MV-4-11 (cell line): Measurements from ENCODE around the gene TEX38.
A peak's percentile ranks its signal among the peaks of the same experiment; 100 is the strongest.
"Not testable (repeated sequence)": the region's sequence is repeated elsewhere in the genome, so short reads cannot be mapped to it uniquely, and the experiment has no call there.

Experiments used
- DNase-seq: peaks from one replicate; lab custom pipeline; 2025; lab: John Stamatoyannopoulos, UW

The TEX38 gene

DNA sequence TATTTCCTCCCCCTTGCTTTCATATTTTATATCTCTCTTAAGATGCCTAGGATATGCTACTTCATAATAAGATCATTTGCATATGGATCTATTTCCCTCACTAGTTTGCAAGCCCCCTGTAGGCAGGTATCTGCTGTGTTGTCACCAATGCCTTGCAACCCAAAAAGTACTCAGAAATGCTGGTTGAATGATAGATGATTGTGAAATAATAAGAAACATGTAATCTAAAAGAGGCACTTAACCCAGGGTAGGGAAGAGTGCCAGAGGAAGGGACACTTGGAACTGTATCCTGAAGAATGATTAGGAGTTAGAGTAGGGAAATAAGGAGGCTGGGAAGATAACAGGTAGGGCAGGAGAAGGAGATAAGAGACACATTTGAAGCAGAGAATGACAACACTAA lies 15.8 kb upstream of the TEX38 start:
- DNase-seq: no peak

DNA sequence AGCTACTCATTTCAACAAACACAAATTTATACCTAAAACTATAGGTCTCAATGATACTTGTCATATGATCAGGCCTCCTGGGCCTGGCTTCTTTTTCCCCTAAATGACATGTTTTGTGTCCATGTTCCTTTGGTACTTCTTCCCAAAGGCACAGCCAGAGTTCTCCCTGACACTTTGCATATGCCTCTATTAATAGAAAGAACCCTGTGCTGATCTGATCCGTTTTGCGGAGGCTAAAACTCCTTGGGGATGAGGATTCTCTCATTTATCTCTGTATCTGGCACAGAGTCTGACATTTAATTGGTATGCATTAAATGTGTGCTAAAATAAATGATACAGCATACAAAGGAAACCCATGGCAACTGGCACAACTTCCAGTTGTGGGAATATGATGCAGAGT lies 15.0 kb upstream of the TEX38 start:
- no peak for DNase-seq

DNA sequence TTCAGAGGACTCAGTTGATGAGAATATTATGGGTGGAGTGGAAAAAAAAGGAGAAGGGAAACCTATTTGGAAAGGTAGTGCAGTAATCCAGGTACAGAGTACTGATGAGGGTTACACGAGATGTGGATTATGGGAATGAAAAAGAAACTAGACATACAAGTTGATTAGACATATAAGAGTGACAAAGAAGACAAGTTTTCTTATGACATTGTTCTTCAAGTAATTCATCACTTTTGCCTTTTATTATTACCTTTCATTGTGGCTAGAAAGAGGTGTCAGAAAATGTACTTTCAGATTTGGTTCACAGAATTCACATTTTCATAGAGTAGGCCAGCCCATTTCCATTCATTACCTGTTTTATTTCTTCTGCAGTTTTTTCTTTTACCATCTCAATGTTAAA lies 13.9 kb upstream of the TEX38 start:
- no peak for DNase-seq

DNA sequence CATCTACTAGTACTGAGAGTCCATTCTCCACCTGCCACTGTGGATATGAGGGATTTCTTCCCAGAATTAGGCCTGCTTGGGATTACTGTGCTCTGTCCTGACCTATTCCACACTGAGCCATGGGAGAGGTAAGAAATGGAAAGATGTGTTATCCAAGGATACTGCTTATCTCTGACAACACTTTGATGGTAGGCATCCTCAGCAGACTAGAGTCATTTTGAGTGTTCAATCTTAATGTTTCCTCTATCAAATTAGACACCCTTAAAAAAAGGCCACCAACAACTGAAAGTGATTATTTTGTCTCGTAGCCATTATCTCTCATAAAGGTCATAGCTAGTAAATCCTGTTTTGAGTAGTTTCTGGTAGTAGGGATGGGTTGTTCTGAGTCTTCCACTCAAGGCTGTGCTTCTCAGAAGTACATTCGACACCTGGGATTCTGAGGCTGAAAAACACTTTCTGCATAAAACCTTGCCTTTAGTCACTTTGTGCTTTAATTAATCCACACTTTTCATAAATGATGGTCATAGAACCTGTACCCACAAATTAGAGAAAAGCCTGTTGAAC lies 12.3 kb upstream of the TEX38 start:
- DNase-seq: no peak

DNA sequence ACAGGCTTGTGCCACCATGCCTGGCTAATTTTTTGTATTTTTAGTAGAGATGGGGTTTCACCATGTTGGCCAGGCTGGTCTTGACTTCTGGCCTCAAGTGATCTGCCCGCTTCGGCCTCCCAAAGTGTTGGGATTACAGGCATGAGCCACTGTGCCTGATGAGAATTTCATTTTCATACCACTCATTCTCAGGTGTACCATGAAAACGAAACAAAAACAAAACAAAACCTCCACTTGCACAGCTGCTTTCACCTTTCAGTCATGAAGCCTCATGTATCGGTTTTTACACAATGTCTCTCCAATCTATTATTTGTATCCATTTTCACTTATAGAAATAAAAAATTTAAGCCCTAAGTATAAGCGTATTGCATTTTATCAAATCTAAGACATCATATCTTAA lies 11.5 kb upstream of the TEX38 start:
- not testable (repeated sequence) for DNase-seq

DNA sequence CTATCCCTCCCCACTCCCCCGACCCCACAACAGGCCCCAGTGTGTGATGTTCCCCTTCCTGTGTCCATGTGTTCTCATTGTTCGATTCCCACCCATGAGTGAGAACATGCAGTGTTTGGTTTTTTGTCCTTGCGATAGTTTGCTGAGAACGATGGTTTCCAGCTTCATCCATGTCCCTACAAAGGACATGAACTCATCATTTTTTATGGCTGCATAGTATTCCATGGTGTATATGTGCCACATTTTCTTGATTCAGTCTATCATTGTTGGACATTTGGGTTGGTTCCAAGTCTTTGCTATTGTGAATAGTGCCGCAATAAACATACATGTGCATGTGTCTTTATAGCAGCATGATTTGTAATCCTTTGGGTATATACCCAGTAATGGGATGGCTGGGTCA lies 8.7 kb upstream of the TEX38 start:
- not testable (repeated sequence) for DNase-seq

DNA sequence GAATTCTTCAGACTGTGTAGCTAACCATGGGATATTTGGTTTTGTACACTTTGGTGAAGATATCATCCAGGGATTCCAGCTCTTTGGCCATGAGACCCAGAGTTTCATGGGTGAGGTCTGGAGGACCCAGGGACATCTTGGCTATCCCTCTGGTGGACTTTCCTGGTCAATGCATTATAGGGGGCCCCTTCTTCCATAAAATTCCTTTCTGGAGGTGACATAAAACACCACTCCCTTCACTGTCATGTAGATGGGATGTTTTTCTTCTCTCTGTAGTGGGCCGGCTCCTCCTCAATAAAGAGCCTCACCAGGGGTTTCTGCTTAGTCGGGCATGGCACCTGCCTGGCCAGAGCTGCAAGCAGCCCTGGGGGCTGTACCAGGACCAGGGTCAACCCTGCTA lies 5.7 kb upstream of the TEX38 start:
- no peak for DNase-seq

DNA sequence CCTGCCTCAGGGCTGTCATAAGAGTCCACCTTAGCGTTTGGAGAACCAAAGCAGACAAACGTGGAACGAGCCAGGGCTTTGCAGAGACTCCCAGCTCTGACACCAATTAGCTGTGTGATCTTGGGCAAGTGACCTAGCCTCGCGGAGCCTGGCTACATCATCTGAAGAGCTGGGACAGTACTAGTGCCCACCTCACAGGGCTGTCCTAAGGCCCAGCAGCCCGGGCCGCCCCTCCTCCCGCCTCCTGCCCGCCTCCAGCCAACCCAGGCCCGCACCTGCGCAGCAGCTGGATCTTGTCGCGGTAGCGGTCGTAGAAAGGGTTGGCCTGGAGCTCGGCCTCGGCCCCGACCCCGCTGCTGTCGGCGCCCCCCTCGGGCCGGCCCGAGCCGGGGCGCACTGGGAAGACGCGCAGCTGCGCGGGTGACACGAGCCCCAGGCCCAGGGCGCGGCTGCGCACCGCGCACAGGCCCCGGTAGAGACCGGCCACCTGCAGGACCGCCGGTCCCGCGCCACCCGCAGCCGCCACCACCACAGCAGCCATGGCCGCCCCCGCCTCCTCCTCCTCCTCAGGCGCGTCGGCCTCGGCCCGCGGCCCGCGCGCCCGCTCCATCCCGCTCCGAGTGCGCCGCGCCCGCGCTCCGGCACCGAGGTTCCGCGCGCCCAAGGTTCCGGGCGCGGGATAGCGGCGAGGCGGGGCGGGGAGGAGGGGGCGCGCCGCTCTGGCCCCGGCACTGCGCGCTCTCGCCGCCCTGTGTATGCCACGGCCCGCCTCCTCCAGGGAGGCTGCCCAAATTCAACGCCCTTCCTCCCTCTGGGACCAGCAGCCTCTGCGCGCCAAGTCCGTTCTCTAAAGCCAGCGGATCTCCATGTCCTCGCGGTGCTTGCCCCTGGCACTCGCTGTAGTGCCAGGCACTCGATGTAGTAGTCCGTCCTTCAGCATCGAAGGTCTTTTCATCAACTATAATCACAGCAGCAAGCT lies 3.6 kb upstream of the TEX38 start, which contains the start of gene ATPAF1:
ATPAF1 (minus strand) TSS at position 583 of the 979 bp plus-strand sequence; CDS start at position 541, 42 bp downstream.
- DNase-seq: peak; percentile 56

DNA sequence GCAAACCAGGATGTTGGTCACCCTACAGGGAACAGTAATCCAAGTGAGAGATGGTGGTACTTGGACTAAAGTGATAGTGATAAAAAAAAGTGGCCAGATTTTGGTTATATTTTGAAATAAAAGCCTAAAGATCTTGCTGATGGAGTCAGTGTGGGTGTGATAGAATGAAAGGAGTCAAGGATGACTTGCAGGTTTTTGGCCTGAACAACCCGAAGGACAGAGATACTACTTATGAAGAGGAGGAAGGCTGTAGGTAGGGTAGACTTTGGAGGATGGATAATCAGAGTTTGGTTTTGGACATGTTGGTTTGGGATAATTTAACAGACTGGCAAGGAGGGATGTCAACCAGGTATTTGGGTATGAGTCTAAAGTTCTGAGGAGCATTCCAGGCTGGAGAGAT lies 1.5 kb upstream of the TEX38 start:
- no peak for DNase-seq

DNA sequence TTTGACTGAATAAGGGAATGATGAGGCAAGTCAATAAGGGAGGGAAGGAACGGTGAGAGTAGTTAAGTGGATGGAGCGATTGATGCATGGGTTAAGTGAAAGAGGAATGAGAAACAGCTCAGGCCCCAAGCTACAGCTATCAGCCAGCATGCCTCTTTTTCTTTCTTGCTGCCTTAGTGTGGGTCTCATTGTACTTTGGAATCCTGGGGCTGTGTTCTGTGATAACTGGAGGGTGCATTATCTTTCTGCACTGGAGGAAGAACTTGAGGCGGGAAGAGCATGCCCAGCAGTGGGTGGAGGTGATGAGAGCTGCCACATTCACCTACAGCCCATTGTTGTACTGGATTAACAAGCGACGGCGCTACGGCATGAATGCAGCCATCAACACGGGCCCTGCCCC lies 1.0 kb downstream of the TEX38 start:
- DNase-seq: no peak

DNA sequence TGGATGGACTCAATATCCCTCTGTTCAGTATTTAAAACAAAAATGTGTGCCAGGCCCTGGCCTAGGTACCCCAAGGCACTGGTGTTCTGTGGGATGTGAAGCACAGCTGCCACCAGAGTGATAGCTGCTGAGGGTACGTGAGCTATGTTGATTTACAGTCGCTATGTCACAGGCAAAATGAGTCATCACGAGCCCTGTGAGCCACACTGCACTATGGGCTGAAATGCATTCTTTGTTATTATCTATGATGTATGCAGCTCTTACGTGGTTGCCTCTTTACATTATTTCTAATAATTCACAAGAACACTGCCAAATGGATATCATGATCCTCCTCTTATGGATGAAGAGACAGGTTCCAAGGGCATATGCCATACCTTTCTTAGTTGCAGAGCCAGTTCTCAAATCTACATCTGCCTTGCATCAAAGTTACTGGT lies 2.1 kb downstream of the TEX38 start:
- peak; percentile 47 for DNase-seq

DNA sequence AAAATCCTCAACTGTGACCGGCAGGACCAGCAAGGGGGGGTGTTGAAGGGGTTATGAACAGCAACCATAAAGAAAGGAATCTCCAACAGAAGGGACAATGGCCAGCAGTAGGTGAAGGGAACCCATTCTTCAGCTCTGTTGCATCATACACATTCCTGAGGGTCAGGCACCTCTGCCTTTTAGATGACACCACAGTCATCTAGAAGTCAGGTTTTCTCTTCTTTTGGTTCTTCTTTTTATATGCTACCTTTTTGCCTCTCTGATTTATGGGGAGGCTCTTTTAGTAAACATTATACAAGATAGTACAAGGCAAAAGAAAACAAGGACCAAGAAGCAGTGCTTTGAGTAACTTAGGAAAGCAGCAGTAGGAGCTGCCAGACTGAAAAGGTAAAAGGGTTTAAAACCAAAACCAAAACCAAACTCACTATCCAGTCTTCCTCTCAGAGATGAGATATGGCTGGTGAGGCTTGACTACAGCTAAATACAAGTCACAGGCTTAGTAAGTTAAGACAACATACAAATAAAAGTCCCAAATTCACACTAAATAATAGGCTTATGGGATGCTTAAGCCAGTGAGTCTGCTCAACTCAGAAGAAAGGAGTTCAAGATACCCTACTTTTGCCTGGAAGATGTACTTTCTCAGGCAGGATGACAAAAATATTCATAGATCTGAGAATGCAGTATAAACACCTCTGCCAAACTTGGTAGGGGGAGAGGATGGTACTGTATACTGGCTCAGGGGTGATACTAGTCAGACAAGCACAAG lies 4.1 kb downstream of the TEX38 start:
- no peak for DNase-seq

DNA sequence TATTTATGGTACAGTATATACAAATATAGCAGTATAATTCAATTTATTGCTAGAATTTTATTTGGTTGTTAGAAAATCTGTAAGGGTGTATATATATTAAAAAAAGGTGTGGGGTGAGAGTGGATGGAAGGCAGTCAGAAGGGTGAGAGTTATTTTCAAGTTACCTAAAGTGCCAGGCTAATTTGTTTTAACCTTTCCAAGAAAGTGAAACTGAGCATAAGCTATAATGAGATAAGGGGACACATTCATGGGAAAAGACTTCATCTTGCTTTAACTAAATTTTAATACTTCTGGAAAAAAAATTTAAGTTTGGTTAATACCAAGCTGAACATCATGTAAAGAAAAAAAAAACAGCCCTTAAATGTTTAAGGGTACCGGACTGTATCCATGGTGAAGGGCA lies 4.9 kb downstream of the TEX38 start:
- no peak for DNase-seq

DNA sequence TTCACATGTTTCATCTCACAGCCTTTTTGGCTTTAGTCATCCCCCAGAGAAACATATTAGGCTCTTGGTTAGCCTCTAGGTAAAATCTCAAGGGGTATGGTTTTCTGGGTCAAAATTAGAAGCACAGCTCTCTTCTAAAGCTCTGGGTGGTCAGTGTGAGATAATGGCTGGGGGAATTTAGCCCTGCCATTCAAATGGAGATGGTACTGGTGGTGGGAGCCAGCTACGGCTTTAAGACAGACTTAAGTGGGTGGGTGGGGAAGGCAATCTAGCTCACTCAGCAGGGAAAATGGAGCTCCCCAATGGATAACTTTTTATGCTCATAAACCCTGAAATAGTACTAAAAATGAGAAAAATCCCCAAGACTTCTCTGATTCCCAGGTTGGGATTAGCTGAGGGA lies 5.7 kb downstream of the TEX38 start:
- DNase-seq: no peak

DNA sequence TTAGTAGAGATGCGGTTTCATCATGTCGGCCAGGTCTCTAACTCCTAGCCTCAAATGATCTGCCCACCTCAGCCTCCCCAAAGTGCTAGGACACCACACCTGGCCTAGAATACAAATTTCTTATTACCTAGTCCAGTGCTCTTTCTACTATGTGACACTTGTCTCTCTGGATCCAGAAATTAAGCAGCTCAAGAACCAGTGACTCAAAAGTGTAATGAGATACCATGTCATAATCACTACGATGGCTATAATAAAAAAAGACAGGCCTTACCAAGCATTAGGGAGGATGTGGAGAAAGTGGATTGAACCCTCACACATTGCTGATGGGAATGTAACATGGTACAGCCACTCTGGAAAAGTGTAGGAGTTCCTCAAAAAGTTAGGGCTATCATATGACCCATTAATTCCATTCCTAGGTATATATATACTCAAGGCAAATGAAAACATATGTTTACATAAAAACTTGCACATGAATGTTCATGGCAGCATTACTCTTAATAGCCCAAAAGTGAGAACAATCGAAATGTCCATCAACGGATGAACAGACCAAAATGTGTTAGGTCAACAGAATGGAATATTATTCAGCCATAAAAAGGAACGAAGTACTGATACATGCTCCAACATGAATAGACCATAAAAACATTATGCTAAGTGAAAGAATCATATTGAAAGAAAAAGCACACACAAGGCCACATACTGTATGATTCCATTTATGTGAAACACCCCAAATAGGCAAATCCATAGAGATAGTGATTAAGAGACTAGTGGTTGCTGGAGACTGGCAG lies 8.3 kb downstream of the TEX38 start:
- DNase-seq: no peak

DNA sequence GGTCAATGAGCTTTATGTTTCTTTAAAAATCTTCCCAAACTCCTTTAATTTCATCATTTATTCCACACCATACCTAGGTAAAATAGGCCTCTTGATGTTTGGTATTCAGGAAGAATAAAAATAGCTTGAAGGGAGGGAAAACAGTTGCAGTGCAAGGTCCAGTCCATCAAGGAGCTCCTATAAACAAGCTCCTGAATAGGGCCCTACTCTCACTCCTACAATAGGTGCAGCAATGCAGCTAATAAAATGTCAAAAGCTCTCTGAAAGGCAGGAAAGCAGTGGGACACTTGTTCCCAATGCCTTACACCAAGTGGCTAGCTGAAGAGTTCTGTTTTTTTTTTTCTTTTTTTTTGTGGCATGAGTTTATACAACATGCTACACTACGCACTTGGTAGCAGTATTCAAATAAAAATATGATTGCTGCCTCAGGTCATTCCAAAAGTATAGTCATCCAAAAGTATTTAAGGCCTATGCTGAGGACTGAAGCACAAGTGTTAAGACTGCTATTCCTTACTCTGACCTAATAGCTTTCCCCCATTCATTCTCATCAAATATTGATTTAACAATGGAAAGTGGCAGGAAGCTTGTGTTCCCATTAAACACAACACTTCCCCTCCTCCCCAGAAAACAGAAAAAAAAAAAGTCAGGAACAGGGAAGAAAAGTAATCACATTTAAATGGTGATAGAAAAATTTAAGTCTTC lies 9.8 kb downstream of the TEX38 start:
- no peak for DNase-seq

DNA sequence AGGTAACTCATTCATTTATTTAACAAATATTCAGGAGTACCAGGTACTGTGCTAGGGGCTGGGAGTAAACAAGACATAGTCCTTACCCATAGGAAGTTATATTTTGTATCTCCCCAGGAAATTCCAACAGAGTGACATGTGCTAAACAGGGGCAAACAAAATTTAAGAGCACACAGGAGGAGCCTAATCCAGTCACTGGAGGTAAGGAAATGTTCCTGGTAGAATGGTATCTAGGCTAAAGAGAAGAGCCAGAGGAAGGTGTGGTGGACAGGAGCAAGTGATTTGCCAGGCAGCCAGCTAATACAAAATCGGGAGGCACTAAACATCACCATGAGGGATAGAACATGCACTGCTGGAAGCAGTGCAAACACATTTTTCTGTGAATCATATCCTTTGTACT lies 10.4 kb downstream of the TEX38 start:
- no peak for DNase-seq

DNA sequence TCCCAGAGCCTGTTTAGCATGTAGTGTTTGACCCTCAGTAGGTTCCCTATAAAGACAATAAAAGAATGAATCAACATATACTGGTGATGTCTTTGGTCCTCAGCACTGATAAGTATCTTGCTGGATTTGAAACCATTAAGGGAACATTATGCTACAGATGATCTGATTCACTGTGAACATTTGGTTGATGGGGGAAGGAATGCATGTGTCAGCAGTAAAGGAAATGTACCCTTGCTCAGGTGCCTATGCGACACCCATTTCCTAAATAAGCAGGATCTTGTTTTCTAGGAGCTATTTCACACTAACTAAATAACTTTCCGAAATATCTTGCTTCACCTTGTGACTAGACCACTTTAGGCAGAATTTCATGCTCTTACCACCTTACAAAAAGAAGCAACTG lies 13.0 kb downstream of the TEX38 start:
- no peak for DNase-seq

DNA sequence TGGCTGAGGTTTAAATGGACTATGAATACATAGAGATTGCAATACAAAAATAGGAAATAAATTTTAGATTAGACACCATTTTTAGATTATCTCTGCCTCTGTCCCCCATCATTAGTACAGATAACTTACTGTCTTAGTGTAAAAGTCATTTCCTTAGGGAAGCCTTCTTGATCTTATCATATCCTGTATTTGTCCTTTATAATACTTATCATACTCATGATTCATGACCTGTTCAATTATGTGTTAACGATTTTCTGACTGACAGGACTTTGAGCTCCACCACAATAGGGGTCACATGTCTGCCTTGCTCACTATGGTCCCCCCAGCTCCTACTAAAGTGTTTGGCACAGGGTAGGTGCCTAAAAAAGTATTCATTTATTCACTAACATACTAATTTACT lies 14.6 kb downstream of the TEX38 start:
- DNase-seq: no peak

DNA sequence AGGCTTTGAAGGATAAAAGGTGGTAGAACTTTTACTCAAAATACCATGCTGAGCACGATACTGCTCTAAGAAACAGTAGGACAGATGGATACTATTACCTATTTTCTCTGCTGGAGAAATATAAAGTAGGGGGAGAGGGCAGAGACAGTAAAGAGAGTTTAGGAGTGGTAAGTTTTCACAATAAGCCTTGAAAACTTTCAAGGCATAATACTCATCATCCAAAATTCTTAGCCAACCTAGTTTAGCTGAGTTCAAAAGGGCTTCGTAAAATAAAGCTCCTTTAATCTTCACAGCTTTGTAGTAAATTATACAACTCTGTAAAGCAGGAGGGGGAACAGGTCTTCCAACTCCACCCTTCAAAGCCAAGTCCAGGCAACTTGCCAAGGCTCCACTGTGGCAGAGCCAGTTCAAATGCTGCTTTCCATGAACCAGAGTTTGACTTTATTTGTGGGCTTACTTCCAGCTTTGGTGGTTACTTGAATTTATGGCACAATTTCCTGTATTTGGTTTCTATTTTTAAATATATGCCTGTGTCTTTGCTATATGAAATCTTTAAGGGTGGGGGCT lies 15.5 kb downstream of the TEX38 start:
- DNase-seq: peak; percentile 86
